H1 (cell line): ENCODE data around the gene PLEKHM1. TPM values are rescaled to one million over a fixed set of nuclear protein-coding genes. Genes with fewer than 3 reads are reported as not detected.
"Not testable (repeated sequence)": the region's sequence is repeated elsewhere in the genome, so short reads cannot be mapped to it uniquely, and the experiment has no call there.

Experiments used
- CTCF ChIA-PET: fragments of 300-600 bp; sonication (Branson Sonifier 250); formaldehyde crosslinking; loops from one replicate; lab custom pipeline; 2021; ENCODE audit not compliant: partially characterized antibody; lab: Charles Lee
- POLR2A ChIA-PET: fragments of 300-600 bp; sonication (Branson Sonifier 250); formaldehyde crosslinking; loops from one replicate; lab custom pipeline; 2021; ENCODE audit warnings: inconsistent platforms; ENCODE audit not compliant: partially characterized antibody; lab: Charles Lee
- DNase-seq, 2 experiments: peaks; one replicate each; pipeline versions ENCODE4 v3.0.0 to v3.0.0-alpha.2; 2010 to 2022; ENCODE audit warnings: low spot score in 2 of 2, low read depth in 1 of 2, mixed read lengths in 1 of 2
- FAIRE-seq: peaks from 2 replicates; lab custom pipeline; 2011; peaks lifted over from hg19 to GRCh38; lab: Jason Lieb, UNC
- H2AFZ ChIP-seq: 2 replicates; pipeline ENCODE4 v1.8.1; 2012; ENCODE audit warnings: low read length, inconsistent platforms
- H2AK5ac ChIP-seq: 2 replicates; pipeline ENCODE4 v1.6.1; 2013; ENCODE audit warnings: low read depth, low read length
- H2BK120ac ChIP-seq: replicated peaks from 2 replicates; pipeline ENCODE3; 2013; ENCODE audit warnings: low read depth, low read length, inconsistent platforms
- H2BK12ac ChIP-seq: 2 replicates; pipeline ENCODE4 v1.6.1; 2013; ENCODE audit warnings: low read depth, low read length
- H2BK15ac ChIP-seq: 2 replicates; pipeline ENCODE4 v1.6.1; 2013; ENCODE audit warnings: low read length
- H2BK20ac ChIP-seq: 2 replicates; pipeline ENCODE4 v1.6.1; 2013; ENCODE audit warnings: low read length
- H2BK5ac ChIP-seq: 2 replicates; pipeline ENCODE4 v1.6.1; 2013; ENCODE audit warnings: low read depth, low read length
- H3K14ac ChIP-seq: 2 replicates; pipeline ENCODE4 v1.6.1; 2013; ENCODE audit warnings: inconsistent platforms; ENCODE audit not compliant: insufficient read length
- H3K18ac ChIP-seq: 2 replicates; pipeline ENCODE4 v1.6.1; 2013; ENCODE audit warnings: low read length; ENCODE audit errors: extremely low read depth
- H3K23ac ChIP-seq: 2 replicates; pipeline ENCODE4 v1.6.1; 2013; ENCODE audit warnings: inconsistent platforms; ENCODE audit not compliant: insufficient read length
- H3K23me2 ChIP-seq: 2 replicates; pipeline ENCODE4 v1.6.1; 2013; ENCODE audit warnings: low read depth, low read length
- H3K27ac ChIP-seq: 2 replicates; pipeline ENCODE4 v1.6.1; 2011; ENCODE audit warnings: low read depth, low read length, inconsistent platforms
- H3K27me3 ChIP-seq, 4 experiments: replicated peaks in 1 of 4; 1 replicate in 1 of 4; 2 replicates in 3 of 4; pipeline versions ENCODE4 v1.6.1 to v1.8.1; 2011 to 2013; ENCODE audit warnings: low read length in 3 of 4, mild to moderate bottlenecking in 3 of 4, inconsistent platforms in 2 of 4, mixed read lengths in 2 of 4, moderate library complexity in 1 of 4; ENCODE audit not compliant: control insufficient read depth in 3 of 4, insufficient read depth in 3 of 4; ENCODE audit errors: extremely low read depth in 1 of 4
- H3K36me3 ChIP-seq, 4 experiments: 2 replicates each; pipeline versions ENCODE4 v1.6.1 to v1.8.1; 2011 to 2013; ENCODE audit warnings: mild to moderate bottlenecking in 4 of 4, low read length in 3 of 4, moderate library complexity in 2 of 4, control low read depth in 1 of 4, inconsistent platforms in 1 of 4; ENCODE audit not compliant: insufficient read depth in 4 of 4, control insufficient read depth in 2 of 4
- H3K4ac ChIP-seq: replicated peaks from 2 replicates; pipeline ENCODE3; 2013; ENCODE audit warnings: low read length, low read depth, mixed read lengths, inconsistent platforms; ENCODE audit not compliant: insufficient read length
- H3K4me1 ChIP-seq, 4 experiments: replicated peaks in 1 of 4; 1 replicate in 1 of 4; 2 replicates in 3 of 4; pipeline versions ENCODE4 v1.6.1 to v1.8.1; 2011 to 2013; ENCODE audit warnings: low read length in 3 of 4, inconsistent platforms in 2 of 4, mixed read lengths in 1 of 4; ENCODE audit not compliant: insufficient read depth in 4 of 4, control insufficient read depth in 3 of 4
- H3K4me2 ChIP-seq, 2 experiments: 2 replicates each; pipeline versions ENCODE4 v1.6.1 to v1.8.1; 2011 to 2013; ENCODE audit warnings: low read depth in 2 of 2, low read length in 2 of 2, control low read depth in 1 of 2, inconsistent platforms in 1 of 2, mild to moderate bottlenecking in 1 of 2; ENCODE audit not compliant: insufficient read depth in 1 of 2
- H3K4me3 ChIP-seq, 4 experiments: fragments of 200-600, 300-600 bp in 1 of 4; sonication (generic), shearing (Covaris generic), sonication (Bioruptor Twin) in 1 of 4; 2 replicates each; pipeline versions ENCODE4 v1.5.1 to v1.8.1; 2011 to 2016; ENCODE audit warnings: low read length in 4 of 4, low read depth in 3 of 4, control low read depth in 2 of 4, inconsistent platforms in 2 of 4, mild to moderate bottlenecking in 2 of 4, mixed read lengths in 1 of 4, moderate library complexity in 1 of 4; ENCODE audit not compliant: insufficient read depth in 2 of 4; ENCODE audit errors: extremely low read depth in 1 of 4
- H3K56ac ChIP-seq: replicated peaks from 2 replicates; pipeline ENCODE3; 2013; ENCODE audit warnings: low read depth, mild to moderate bottlenecking, mixed read lengths, low read length, inconsistent platforms; ENCODE audit not compliant: insufficient read length
- H3K79me1 ChIP-seq: 2 replicates; pipeline ENCODE4 v1.6.1; 2013; ENCODE audit warnings: low read depth, low read length, control low read depth
- H3K79me2 ChIP-seq, 2 experiments: 2 replicates each; pipeline versions ENCODE4 v1.6.1 to v1.8.1; 2012 to 2013; ENCODE audit warnings: low read length in 2 of 2, mild to moderate bottlenecking in 2 of 2, inconsistent platforms in 1 of 2; ENCODE audit not compliant: insufficient read depth in 2 of 2, control insufficient read depth in 1 of 2
- H3K9ac ChIP-seq, 4 experiments: replicated peaks in 1 of 4; 1 replicate in 1 of 4; 2 replicates in 3 of 4; pipeline versions ENCODE4 v1.6.1 to v1.8.1; 2011 to 2013; ENCODE audit warnings: low read depth in 3 of 4, low read length in 3 of 4, control low read depth in 2 of 4, mild to moderate bottlenecking in 2 of 4, moderate library complexity in 2 of 4, inconsistent platforms in 1 of 4; ENCODE audit errors: extremely low read depth in 1 of 4
- H3K9me3 ChIP-seq, 2 experiments: 2 replicates each; pipeline versions ENCODE4 v1.6.1 to v1.8.1; 2012 to 2013; ENCODE audit warnings: mild to moderate bottlenecking in 2 of 2, moderate library complexity in 2 of 2, control low read depth in 1 of 2, inconsistent platforms in 1 of 2, low read depth in 1 of 2, low read length in 1 of 2, mixed read lengths in 1 of 2; ENCODE audit not compliant: insufficient read depth in 2 of 2
- H4K20me1 ChIP-seq, 2 experiments: replicated peaks in 1 of 2; 2 replicates each; pipeline versions ENCODE3 to v1.8.1; 2011 to 2013; ENCODE audit warnings: inconsistent platforms in 2 of 2, low read length in 2 of 2, mild to moderate bottlenecking in 1 of 2; ENCODE audit not compliant: insufficient read depth in 2 of 2, control insufficient read depth in 1 of 2
- H4K5ac ChIP-seq: 2 replicates; pipeline ENCODE4 v1.6.1; 2013; ENCODE audit warnings: low read length, low read depth, mixed read lengths, inconsistent platforms; ENCODE audit not compliant: insufficient read length
- H4K8ac ChIP-seq: 2 replicates; pipeline ENCODE4 v1.8.0; 2013; ENCODE audit warnings: mild to moderate bottlenecking, moderate library complexity, low read length, inconsistent platforms; ENCODE audit not compliant: insufficient read depth; ENCODE audit errors: extremely low read depth
- H4K91ac ChIP-seq: replicated peaks from 2 replicates; pipeline ENCODE3; 2013; ENCODE audit warnings: low read length, mixed read lengths, inconsistent platforms; ENCODE audit not compliant: insufficient read length
- WGBS, 2 experiments: shearing (Covaris generic) in 1 of 2; methylation state at CpG; one replicate each; pipeline versions ENCODE4 v1.1.6 to v1.1.7; 2013 to 2015; ENCODE audit warnings: low lambda C conversion rate in 2 of 2, mixed read lengths in 2 of 2, inconsistent platforms in 1 of 2, low coverage in 1 of 2, missing lambda C conversion rate in 1 of 2; ENCODE audit not compliant: insufficient replicate concordance in 2 of 2, insufficient coverage in 1 of 2, insufficient read length in 1 of 2; ENCODE audit errors: extremely low coverage in 1 of 2, missing lambda C conversion rate in 1 of 2; 5-methylcytosine and 5-hydroxymethylcytosine counted together
- polyA plus RNA-seq, 7 experiments: library from polyadenylated mRNA; depleted of rRNA in 3 of 7; stranded (reverse) in 5 of 7; unstranded in 2 of 7; fragments of >200 nt in 5 of 7; fragments of 200-250 nt in 2 of 7; gene quantifications; 1 replicate in 5 of 7; 2 replicates in 1 of 7; 4 replicates in 1 of 7; pipeline versions ENCODE4 v1.2.1 to v1.2.3, GENCODE V29; 2011 to 2013; ENCODE audit warnings: missing spikeins in 2 of 7, mixed read lengths in 2 of 7
- total RNA-seq: library from RNA; stranded (reverse); fragmentation: NEBNext Ultra II Directional; extraction: Animal tissue kit (Norgen Biotek cat#: 25700); gene quantifications from 2 replicates; pipeline ENCODE4 v1.2.1, GENCODE V29; 2021

PLEKHM1 gene
- total and polyA plus RNA-seq, 2 of the 8 experiments (the other 6 are each of a cell fraction or from before 2014, with no cell fraction given): 7.6 to 17.9 TPM

DNA sequence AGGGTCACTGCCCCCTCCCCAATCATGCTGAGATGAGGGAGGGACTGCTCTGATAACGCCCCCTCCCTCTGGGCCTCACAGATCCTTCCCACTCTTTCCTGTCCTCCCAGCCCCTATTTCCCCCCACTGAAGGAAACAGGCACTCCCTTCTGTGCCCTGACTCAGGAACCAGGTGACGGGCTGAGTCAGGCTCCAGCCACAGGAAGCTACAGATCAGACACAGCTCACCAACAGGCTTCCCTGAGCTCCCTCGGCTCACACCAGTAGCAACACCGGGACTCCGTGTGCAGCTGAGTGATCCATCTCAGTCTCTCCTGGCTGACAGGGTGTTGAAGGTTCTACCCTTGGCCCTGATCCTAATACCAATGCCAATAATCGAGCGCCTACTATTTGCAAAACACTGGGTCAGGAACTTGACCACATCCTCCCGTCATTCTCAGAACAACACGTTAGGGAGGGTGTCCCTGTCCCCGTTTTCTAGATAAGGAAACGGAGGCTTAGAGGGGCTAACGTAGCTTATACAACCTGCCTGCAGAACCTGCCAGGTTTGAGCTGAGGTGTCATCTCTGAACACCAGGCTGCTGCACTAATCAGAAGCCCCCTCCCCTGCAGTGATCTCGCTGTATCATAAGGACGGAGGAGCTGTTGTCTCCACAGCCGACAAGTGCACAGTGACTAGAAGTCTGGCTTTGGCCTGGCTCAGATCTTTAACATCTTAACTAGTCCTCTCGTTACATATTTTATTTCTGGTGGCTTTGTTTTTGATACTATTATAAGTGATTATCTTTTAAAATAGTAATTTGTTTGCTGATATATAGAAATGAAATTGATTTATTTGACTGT lies 44.4 kb downstream of the PLEKHM1 start:
- H4K91ac ChIP-seq, H3K4me1 ChIP-seq, H3K23ac ChIP-seq, H2BK5ac ChIP-seq, H2AFZ ChIP-seq, H3K56ac ChIP-seq, H3K23me2 ChIP-seq, H3K14ac ChIP-seq, H2BK20ac ChIP-seq, H3K27ac ChIP-seq, H4K20me1 ChIP-seq, H4K8ac ChIP-seq, H2BK120ac ChIP-seq, H3K18ac ChIP-seq, POLR2A ChIA-PET, H3K4me2 ChIP-seq, H3K4ac ChIP-seq, H3K36me3 ChIP-seq, DNase-seq, H3K9me3 ChIP-seq, H3K27me3 ChIP-seq, H4K5ac ChIP-seq, H3K9ac ChIP-seq, H2AK5ac ChIP-seq, FAIRE-seq, H3K79me2 ChIP-seq, H3K79me1 ChIP-seq, H2BK12ac ChIP-seq, H2BK15ac ChIP-seq, H3K4me3 ChIP-seq: not testable (repeated sequence)
- CTCF ChIA-PET: interaction anchor here (0.6 to 1.0 kb wide), 2 partner anchors 18 to 644 kb away, joined by 4 to 5 read pairs; no protein-coding TSS in a partner anchor
- WGBS, 2 experiments: 94% methylated on average over 13 of the region's 16 CpGs; no CpG with 5 or more reads in 1 of the 2 experiments
